ENCODE measurements around the gene FRAT2.

GRCh38 chr10:97297556-97298222 is 36.8 kb downstream of the FRAT2 start:
- TF ChIP-seq CTCF (IDR thresholded peaks at IDR 0.05 in 4 of 5, conservative IDR thresholded peaks at IDR 0.05 in 1 of 5) = no peak
- no peak for TF ChIP-seq POLR2A (IDR thresholded peaks at IDR 0.05)
